Measurements from ENCODE around the gene TSHZ2.

Gene TSHZ2

GRCh38 chr20:53283011-53283410 is 310.9 kb downstream of the TSHZ2 start:
- DNase-seq (ENCODE audit: low spot score): no peak

DNA sequence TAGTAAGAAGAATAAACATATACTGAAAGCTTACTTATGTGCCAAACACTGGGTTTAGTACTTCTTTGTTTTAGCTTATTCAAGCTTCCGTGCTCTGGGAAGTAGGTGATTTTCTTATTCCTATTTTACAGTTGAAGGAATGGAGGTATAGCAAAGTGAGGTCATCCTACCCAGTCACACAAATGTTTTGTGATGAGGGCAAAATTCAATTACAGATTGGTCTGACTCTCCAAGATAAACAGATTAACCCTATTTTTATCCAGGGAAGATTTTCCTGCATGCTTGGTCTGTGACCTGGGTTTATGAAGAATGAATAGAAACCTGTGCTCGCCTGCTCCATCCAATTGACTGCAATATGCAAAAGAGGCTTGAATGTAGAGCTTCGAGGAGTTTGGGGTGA is 311.4 kb downstream of the TSHZ2 start:
- no peak for DNase-seq (ENCODE audit: low spot score)

GRCh38 chr20:53284256-53284655 is 312.1 kb downstream of the TSHZ2 start:
- no peak for DNase-seq (ENCODE audit: low spot score)

GRCh38 chr20:53284696-53285095 is 312.5 kb downstream of the TSHZ2 start:
- no peak for DNase-seq (ENCODE audit: low spot score)

DNA sequence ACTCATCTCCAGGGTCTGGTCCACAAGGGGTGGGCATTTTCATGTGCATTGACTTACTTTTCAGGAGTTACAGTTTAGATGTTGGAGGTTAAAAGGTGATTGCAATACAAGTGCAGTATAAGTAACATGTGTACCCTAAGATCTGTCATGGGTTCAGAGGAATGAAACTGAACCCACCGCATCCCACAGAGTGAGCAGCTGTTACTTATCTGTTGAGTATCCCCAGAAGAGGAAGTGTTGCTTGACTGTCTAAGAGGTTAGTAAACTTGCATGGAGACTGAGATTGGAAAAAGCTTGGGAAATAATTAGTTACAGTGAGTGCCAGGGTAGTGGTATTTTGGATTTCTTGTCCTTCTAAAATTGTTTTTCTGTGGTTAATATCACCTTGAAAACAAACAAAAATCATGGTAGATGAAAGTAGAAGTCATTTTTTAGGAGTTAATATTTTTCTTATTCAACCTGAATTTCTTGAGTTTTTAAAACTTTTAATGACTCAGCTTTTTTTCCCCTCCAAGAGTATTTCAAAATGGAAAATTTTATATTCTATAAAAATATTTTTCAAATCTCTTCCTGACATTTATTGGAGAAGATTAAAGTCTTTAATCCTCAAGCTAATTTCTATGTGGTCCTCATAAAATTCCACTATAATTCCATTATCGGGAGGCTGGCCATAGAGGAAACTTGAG is 315.3 kb downstream of the TSHZ2 start:
- no peak for DNase-seq (ENCODE audit: low spot score)

GRCh38 chr20:53291548-53291947 is 319.4 kb downstream of the TSHZ2 start:
- no peak for DNase-seq (ENCODE audit: low spot score)

- DNase-seq (ENCODE audit: low spot score): no peak
These were observed 320.2 kb downstream of the TSHZ2 start for GRCh38 chr20:53292347-53292746.

DNA sequence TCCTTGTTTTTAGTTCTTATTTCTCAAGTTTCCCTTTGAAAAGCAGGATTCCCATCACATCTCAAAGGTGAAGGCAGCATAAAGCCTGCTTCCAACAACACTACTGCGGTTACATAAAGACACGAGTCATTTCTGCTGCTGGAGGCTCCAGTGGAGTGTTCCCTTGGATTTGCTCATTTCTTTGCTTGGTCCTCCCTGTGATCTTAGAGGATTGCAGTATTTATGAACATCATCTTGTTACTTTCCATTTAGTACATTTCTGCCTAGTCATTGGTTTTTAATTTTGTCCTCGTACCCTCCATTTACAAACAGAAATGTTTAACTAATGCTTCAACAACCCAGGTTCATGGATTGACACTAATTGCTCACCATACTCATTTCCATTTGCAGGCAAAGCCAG is 322.6 kb downstream of the TSHZ2 start:
- no peak for DNase-seq (ENCODE audit: low spot score)

GRCh38 chr20:53296025-53296424 is 323.9 kb downstream of the TSHZ2 start:
- no peak for DNase-seq (ENCODE audit: low spot score)

- no peak for DNase-seq (ENCODE audit: low spot score)
These were observed 324.4 kb downstream of the TSHZ2 start for GRCh38 chr20:53296451-53297153.

DNA sequence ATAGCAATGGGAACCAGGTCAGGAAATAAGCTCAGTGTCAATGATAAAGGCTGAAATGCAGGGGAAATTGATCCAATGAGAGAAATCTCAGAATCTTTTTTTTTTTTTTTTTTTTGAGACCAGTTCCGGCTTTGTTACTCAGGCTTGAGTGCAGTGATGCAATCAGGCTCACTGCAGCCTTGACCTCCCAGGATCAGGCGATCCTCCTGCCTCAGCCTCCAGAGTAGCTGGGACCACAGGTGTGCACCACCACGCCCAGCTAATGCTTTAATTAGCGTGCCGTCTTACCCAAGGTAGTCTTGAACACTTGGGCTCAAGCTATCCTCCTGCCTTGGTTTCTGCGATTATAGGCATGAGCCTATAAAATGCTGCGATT is 325.0 kb downstream of the TSHZ2 start:
- DNase-seq (ENCODE audit: low spot score): no peak

DNA sequence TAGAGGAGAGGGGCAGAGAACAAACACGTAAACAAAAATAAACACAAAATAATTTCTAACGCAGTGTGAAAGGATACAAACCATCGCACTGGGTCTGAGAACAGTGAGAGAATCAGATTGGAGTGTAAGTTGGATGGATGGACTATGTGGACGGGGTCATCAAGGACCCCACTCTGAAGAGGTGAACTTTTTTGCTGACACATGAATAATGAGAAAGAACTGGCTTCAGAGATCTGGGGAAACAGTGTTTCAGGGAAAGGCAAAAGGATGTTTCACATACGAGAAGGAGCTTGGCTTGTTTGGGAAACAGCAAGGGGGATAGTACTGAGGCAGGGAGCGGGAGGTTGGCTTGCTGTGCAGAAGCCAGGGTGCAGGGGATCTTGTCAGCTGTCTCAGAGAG is 326.1 kb downstream of the TSHZ2 start:
- no peak for DNase-seq (ENCODE audit: low spot score)

- DNase-seq (ENCODE audit: low spot score): no peak
These were observed 326.8 kb downstream of the TSHZ2 start for GRCh38 chr20:53298911-53299310.

- no peak for DNase-seq (ENCODE audit: low spot score)
These were observed 327.7 kb downstream of the TSHZ2 start for GRCh38 chr20:53299831-53300230.

DNA sequence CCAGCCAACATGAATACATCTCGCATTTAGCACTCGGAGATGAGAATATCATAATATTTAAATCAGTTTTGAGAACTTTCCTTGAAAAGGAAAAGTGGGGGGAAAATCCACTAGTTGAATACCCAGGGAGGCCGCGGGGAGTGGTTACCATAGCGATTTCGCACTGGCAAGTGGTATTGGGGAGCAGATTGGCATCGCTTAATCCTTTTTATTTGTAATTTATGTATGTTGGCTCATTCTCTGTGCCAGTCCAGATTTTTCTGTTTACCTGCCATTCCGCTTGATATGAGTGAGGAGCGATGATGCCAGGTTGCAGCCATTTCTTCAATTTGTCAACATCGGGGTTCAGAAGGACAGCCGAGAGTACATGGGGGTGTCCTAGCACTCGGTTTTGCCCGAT is 329.7 kb downstream of the TSHZ2 start:
- DNase-seq (ENCODE audit: low spot score): no peak

GRCh38 chr20:53302695-53303412 is 330.7 kb downstream of the TSHZ2 start:
- DNase-seq (ENCODE audit: low spot score): no peak

DNA sequence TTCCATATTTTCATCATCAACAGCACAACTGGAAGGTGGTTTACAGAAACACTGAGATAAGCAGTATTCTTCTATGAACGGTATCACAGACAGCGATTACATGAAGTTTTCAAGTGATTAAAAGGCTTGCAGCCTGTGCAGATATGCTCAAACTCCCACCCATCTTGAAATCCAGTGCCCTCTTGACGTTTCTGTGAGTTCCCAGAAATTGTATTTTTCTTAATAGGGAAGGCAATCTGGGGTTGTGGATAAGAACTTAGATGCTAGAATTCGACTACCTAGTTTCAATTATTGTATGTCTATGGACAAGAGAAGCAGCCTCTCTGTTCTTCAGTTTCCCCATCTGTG is 331.2 kb downstream of the TSHZ2 start:
- no peak for DNase-seq (ENCODE audit: low spot score)

GRCh38 chr20:53304146-53304545 is 332.0 kb downstream of the TSHZ2 start:
- no peak for DNase-seq (ENCODE audit: low spot score)

DNA sequence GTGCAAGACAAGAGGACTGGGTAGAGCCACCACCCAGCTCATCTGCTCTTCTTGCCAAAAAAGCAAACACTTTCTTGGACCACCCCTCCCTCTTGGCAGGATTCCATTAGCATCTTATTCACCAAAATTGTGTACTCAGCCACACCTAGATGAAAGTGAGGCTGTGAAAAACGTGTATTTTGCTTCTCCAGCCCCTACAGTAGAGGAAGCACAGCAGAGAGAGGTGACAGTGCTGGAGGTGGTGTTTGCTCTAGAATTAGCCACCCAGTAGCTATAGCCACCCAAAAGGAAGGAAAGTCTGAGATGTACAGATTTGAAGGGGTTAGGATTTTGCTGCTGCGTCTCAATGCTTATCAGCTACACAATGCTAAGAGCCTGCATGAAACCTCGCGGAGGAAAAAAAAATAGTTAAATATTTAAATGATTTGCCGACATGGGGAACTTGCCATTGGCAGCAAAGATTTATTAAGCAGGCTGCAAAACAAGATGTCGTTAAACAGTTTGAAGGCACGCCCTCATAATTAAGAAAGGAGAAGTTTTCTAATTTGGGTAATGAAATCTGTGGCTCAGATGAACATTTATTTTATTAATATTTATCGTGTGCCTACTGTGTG is 334.1 kb downstream of the TSHZ2 start:
- DNase-seq (ENCODE audit: low spot score): no peak

- no peak for DNase-seq (ENCODE audit: low spot score)
These were observed 335.9 kb downstream of the TSHZ2 start for GRCh38 chr20:53307964-53308597.

- DNase-seq (ENCODE audit: low spot score): no peak
These were observed 337.4 kb downstream of the TSHZ2 start for GRCh38 chr20:53309515-53309914.

- no peak for DNase-seq (ENCODE audit: low spot score)
These were observed 340.8 kb downstream of the TSHZ2 start for GRCh38 chr20:53312957-53313356.

Measured in SW480 (cell line).